ENCODE results near the gene TMEM260. TPM values are rescaled to one million over a fixed set of nuclear protein-coding genes. Genes with fewer than 3 reads are reported as not detected.

Gene TMEM260
- total and polyA plus RNA-seq, 2 donors (not counting 3 experiments of a cell fraction or from before 2014, with no cell fraction given) = 9.1 to 16.2 TPM

DNA sequence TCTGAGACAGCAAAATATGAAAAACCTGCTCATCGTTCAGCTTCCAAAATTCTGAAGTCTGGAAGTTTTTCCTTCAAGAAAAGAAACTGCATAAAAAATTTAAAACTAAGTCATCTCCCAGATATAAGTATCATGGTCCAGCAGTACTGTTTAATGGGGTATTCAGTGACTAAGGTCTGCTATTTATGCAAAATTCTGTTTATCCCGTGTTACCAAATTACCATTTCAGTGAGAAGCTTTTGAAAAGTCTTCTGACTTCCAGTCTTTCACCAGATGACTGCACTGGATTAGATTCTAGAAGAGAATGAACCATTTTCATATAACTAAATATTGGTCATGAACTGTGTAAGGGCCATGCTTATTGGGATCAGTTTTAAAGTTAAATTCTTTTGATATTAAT, 67.9 kb downstream of the TMEM260 start:
- H3K27ac ChIP-seq (ENCODE audit: insufficient read depth, low read depth, low read length) = no peak overlapping the region
- FAIRE-seq (no peak), DNase-seq (ENCODE audit: low read depth, low spot score) (no peak)
- no peak overlapping the region for H2AFZ ChIP-seq (ENCODE audit: low read depth, low read length)
- H4K20me1 ChIP-seq (replicated peaks; ENCODE audit: control insufficient read depth, extremely low read depth, insufficient read depth, low read length) = no peaks in the 10 kb centered on the region
- no peak overlapping the region for H3K4me3 ChIP-seq (replicated peaks in 1 of 3; ENCODE audit: insufficient read depth in 1 of 3, low read depth in 1 of 3, low read length in 3 of 3)
- H3K4me1 ChIP-seq (ENCODE audit: control insufficient read depth, extremely low read depth, insufficient read depth, low read length) = no peaks in the 10 kb centered on the region
- no TSS peak for BruUV-seq (replicated peaks)
- TF ChIP-seq POLR2A (IDR thresholded peaks at IDR 0.05; ENCODE audit: low read depth, low read length) (no peak), MYC (IDR thresholded peaks at IDR 0.05; ENCODE audit: low read depth, low read length) (no peak), EZH2 (IDR thresholded peaks at IDR 0.05; ENCODE audit: borderline replicate concordance, low read depth, low read length, severe bottlenecking) (no peak), POLR2AphosphoS5 (IDR thresholded peaks at IDR 0.05; ENCODE audit: insufficient read depth, low read depth, low read length) (no peak), GATA2 (IDR thresholded peaks at IDR 0.05; ENCODE audit: insufficient read depth, insufficient read length, low read depth, low read length) (no peak), FOS (IDR thresholded peaks at IDR 0.05; ENCODE audit: borderline replicate concordance, insufficient read depth, low read length) (no peak), JUN (IDR thresholded peaks at IDR 0.05; ENCODE audit: borderline replicate concordance, insufficient read depth, insufficient read length, low read depth) (no peak)
- TF ChIP-seq, protein P1, sequence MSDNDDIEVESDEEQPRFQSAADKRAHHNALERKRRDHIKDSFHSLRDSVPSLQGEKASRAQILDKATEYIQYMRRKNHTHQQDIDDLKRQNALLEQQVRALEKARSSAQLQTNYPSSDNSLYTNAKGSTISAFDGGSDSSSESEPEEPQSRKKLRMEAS (IDR thresholded peaks at IDR 0.05; ENCODE audit: insufficient read depth, insufficient read length) = no peak
- TF ChIP-seq, protein P2, sequence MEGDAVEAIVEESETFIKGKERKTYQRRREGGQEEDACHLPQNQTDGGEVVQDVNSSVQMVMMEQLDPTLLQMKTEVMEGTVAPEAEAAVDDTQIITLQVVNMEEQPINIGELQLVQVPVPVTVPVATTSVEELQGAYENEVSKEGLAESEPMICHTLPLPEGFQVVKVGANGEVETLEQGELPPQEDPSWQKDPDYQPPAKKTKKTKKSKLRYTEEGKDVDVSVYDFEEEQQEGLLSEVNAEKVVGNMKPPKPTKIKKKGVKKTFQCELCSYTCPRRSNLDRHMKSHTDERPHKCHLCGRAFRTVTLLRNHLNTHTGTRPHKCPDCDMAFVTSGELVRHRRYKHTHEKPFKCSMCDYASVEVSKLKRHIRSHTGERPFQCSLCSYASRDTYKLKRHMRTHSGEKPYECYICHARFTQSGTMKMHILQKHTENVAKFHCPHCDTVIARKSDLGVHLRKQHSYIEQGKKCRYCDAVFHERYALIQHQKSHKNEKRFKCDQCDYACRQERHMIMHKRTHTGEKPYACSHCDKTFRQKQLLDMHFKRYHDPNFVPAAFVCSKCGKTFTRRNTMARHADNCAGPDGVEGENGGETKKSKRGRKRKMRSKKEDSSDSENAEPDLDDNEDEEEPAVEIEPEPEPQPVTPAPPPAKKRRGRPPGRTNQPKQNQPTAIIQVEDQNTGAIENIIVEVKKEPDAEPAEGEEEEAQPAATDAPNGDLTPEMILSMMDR (IDR thresholded peaks at IDR 0.05; ENCODE audit: extremely low read depth in 1 of 2, insufficient read depth in 1 of 2, low read depth in 1 of 2, low read length in 2 of 2) = no peak
- H3K9ac ChIP-seq (replicated peaks; ENCODE audit: extremely low read depth, insufficient read depth, low read length) = no peak overlapping the region
- CTCF ChIA-PET = no interaction called here
- no peaks in the 10 kb centered on the region for H3K9me1 ChIP-seq (replicated peaks; ENCODE audit: control insufficient read depth, extremely low read depth, insufficient read depth, low read length)
- intact Hi-C loops (cut with micrococcal nuclease) (no loop called here), dilution Hi-C loops (cut with MboI; ENCODE audit: extremely low pct_ligation_motif_present, low sequenced_read_pairs) (no loop called here)
- H3K79me2 ChIP-seq (ENCODE audit: control insufficient read depth, insufficient read depth, low read length) = no peaks in the 10 kb centered on the region
- no peak overlapping the region for H3K4me2 ChIP-seq (ENCODE audit: insufficient read depth, low read length)
- POLR2A ChIA-PET = no interaction called here
- H3K27me3 ChIP-seq (ENCODE audit: control insufficient read depth in 2 of 2, insufficient read depth in 2 of 2, low read length in 2 of 2) = no peaks in the 10 kb centered on the region
- H3K9me3 ChIP-seq (replicated peaks; ENCODE audit: control insufficient read depth, insufficient read depth, low read length) = no peaks in the 10 kb centered on the region
- H3K36me3 ChIP-seq (ENCODE audit: control insufficient read depth in 2 of 2, extremely low read depth in 1 of 2, insufficient read depth in 2 of 2, low read length in 2 of 2) = peaks cover 0 to 2% of the 10 kb centered on the region in 2 experiments
